GM18951 (cell line): ENCODE data around the gene KDM6B.

ENCODE experiments used
- POLR2A ChIP-seq: IDR thresholded peaks from 4 replicates; pipeline ENCODE4 v1.6.1; 2011; ENCODE audit warnings: mild to moderate bottlenecking; ENCODE audit not compliant: insufficient read length, insufficient read depth; ENCODE audit errors: extremely low read depth
- in situ Hi-C: fragments of 300-500 bp; cut with MboI; formaldehyde crosslinking; loops from one replicate; pipeline ENCODE4 v1.12.0; 2022; ENCODE audit warnings: low sequenced_read_pairs, mixed read lengths, inconsistent platforms; ENCODE audit not compliant: unreplicated experiment

The KDM6B gene

DNA sequence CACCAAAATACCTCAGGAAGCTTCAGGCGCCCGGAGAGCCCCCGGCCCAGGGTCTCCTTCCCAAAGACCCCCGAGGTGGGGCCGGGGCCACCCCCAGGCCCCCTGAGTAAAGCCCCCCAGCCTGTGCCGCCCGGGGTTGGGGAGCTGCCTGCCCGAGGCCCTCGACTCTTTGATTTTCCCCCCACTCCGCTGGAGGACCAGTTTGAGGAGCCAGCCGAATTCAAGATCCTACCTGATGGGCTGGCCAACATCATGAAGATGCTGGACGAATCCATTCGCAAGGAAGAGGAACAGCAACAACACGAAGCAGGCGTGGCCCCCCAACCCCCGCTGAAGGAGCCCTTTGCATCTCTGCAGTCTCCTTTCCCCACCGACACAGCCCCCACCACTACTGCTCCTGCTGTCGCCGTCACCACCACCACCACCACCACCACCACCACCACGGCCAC is 14.1 kb downstream of the KDM6B start:
- no peak for TF ChIP-seq POLR2A
- in situ Hi-C loops = no loop called here

DNA sequence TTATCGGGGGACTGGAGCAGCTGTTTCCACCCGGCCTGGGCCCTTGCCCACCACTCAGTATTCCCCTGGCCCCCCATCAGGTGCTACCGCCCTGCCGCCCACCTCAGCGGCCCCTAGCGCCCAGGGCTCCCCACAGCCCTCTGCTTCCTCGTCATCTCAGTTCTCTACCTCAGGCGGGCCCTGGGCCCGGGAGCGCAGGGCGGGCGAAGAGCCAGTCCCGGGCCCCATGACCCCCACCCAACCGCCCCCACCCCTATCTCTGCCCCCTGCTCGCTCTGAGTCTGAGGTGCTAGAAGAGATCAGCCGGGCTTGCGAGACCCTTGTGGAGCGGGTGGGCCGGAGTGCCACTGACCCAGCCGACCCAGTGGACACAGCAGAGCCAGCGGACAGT is 14.7 kb downstream of the KDM6B start:
- no peak for TF ChIP-seq POLR2A
- in situ Hi-C loops = no loop called here

DNA sequence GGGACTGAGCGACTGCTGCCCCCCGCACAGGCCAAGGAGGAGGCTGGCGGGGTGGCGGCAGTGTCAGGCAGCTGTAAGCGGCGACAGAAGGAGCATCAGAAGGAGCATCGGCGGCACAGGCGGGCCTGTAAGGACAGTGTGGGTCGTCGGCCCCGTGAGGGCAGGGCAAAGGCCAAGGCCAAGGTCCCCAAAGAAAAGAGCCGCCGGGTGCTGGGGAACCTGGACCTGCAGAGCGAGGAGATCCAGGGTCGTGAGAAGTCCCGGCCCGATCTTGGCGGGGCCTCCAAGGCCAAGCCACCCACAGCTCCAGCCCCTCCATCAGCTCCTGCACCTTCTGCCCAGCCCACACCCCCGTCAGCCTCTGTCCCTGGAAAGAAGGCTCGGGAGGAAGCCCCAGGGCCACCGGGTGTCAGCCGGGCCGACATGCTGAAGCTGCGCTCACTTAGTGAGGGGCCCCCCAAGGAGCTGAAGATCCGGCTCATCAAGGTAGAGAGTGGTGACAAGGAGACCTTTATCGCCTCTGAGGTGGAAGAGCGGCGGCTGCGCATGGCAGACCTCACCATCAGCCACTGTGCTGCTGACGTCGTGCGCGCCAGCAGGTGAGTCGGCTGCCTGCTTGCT is 15.2 kb downstream of the KDM6B start:
- in situ Hi-C loops = no loop called here
- no peak for TF ChIP-seq POLR2A

- no peak for TF ChIP-seq POLR2A
- in situ Hi-C loops = no loop called here
Measured at GRCh38 chr17:7849751-7850504, 15.9 kb downstream of the KDM6B start.

GRCh38 chr17:7850701-7851437 is 16.9 kb downstream of the KDM6B start:
- no peak for TF ChIP-seq POLR2A
- in situ Hi-C loops = no loop called here

- in situ Hi-C loops = no loop called here
- peak; percentile 59 for TF ChIP-seq POLR2A
Measured at GRCh38 chr17:7851438-7852261, 17.6 kb downstream of the KDM6B start.

- in situ Hi-C loops = no loop called here
- no peak for TF ChIP-seq POLR2A
Measured at GRCh38 chr17:7852262-7852670, 18.2 kb downstream of the KDM6B start.

- in situ Hi-C loops = no loop called here
- no peak for TF ChIP-seq POLR2A
Measured at GRCh38 chr17:7852919-7853690, 19.1 kb downstream of the KDM6B start.

GRCh38 chr17:7853691-7854038 is 19.6 kb downstream of the KDM6B start:
- in situ Hi-C loops = no loop called here

GRCh38 chr17:7854078-7854777 is 20.2 kb downstream of the KDM6B start:
- no peak for TF ChIP-seq POLR2A
- in situ Hi-C loops = no loop called here

More at GRCh38 chr17:7853691-7854038, 19.6 kb downstream of the KDM6B start:
- no peak for TF ChIP-seq POLR2A

DNA sequence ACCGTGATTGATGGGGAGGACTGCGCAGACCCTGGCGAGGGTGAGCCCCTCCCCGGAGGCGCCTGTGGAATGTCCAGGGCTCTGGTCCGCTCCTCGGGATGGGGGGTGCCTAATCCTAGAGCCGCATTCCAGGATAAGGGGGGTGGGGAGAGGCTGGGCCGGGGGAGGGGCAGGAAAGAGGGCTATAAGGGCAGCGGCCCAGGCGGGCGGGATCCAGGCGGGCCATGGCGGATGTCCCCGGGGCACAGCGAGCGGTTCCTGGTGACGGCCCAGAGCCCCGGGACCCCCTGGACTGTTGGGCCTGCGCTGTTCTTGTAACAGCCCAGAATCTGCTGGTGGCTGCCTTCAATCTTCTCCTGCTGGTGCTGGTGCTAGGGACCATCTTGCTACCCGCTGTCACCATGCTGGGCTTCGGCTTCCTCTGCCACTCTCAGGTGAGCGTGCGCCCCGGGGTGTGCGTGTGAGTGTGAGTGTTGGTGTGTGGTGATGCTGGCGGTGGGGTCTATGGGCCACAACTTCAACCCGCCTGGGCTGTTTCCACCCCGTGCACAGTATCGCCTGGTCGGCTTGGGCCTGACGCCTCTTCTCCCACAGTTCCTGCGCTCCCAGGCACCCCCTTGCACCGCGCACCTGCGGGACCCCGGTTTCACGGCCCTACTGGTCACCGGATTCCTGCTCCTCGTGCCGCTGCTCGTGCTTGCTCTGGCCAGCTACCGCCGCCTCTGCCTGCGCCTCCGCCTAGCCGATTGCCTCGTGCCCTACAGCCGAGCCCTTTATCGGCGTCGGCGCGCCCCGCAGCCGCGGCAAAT is 21.0 kb downstream of the KDM6B start, which contains the start of gene TMEM88:
Gene TMEM88 (plus strand): TSS at position 216 of the 809 bp plus-strand sequence. CDS start 9 bp downstream, at position 225.
- in situ Hi-C loops = no loop called here
- peak; percentile 22 for TF ChIP-seq POLR2A
